Measurements from ENCODE around the gene ADSS1. TPM values are rescaled to one million over a fixed set of nuclear protein-coding genes. Genes with fewer than 3 reads are reported as not detected.

The ADSS1 gene
- total RNA-seq, 1 donor, result 4.8 TPM

DNA sequence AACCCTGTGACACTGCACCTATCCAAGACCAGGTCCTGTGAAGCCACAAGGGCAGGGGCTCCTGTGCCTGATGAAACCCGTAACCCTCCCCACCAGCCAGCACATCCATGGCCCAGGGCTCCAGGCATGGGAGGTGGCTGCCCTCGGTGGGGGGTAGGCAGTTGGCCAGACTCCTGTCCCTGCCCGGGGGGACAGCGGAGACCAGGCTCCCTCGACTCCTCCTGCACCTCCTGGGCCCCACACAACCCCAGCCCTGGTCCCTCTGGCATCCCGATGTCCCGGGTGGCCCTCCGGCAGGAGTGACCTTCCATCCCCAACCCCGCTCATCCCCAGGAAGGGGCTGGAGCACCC lies 60.2 kb downstream of the ADSS1 start:
- TF ChIP-seq, protein P1, sequence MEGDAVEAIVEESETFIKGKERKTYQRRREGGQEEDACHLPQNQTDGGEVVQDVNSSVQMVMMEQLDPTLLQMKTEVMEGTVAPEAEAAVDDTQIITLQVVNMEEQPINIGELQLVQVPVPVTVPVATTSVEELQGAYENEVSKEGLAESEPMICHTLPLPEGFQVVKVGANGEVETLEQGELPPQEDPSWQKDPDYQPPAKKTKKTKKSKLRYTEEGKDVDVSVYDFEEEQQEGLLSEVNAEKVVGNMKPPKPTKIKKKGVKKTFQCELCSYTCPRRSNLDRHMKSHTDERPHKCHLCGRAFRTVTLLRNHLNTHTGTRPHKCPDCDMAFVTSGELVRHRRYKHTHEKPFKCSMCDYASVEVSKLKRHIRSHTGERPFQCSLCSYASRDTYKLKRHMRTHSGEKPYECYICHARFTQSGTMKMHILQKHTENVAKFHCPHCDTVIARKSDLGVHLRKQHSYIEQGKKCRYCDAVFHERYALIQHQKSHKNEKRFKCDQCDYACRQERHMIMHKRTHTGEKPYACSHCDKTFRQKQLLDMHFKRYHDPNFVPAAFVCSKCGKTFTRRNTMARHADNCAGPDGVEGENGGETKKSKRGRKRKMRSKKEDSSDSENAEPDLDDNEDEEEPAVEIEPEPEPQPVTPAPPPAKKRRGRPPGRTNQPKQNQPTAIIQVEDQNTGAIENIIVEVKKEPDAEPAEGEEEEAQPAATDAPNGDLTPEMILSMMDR (IDR thresholded peaks at IDR 0.05; ENCODE audit: insufficient read depth, low read length), result no peak
- no peak for DNase-seq (ENCODE audit: low read depth)
- no peak overlapping the region for H3K4me3 ChIP-seq (ENCODE audit: low read depth, low read length)

DNA sequence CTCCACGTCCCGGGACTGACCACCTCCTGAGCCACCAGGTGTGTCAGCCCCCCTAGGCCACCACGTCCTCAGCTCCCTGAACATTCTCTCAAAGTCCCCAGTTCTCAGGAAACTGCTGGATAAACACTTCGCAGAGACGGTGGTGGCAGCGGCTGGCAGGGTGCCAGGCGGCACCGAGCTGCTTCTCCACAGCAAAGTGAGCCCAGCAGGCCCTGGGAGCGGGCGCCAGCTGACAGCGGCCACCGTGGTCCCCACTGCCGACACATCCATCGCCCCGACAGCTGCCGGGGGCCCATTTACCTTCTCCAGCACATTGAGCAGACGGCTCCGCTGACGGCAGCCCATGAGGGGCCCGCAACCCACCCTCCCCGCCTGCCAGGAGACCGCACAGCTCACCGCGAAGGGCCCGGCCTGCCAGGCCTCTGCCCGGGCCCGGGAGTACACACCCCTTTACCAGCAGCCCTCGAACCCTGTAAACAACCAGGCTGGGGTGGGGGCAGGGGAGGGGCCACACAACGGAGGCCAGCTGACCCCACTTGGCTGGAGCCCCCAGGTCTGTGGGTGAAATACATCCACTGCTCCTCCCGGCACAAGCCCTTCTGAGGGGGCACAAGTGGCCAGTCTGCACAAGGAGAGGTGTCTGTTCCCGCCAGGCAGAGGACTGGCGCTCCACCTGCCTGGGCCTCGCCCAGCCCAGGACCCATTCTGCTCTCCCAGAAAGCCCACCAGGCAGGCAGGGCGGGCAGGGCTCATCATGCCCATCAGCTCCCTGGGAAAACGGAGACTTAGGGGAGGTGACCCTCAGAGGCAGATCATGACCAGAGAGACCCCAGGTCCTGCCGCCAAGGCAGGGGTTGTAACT lies 61.0 kb downstream of the ADSS1 start:
- DNase-seq (ENCODE audit: low read depth), result no peak
- no peak overlapping the region for H3K4me3 ChIP-seq (ENCODE audit: low read depth, low read length)
- TF ChIP-seq, protein P1 (IDR thresholded peaks at IDR 0.05; ENCODE audit: insufficient read depth, low read length), result no peak

DNA sequence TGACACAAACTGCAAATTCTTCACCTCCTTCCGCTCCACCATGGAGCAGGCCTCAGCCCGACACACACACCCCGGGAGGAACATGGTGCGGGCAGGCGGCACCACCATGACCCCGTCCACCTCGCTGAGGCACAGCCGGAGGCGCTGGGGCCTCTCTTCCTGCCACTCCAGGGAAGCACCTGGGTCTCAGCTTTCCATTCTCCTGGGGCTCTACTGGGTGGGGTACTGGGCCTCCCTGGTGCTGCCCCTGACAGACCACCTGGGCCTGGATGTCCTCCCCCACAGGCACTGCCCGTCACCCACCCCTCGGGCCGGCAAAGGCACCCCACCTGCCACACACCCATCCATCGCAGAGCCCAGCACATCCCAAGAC lies 61.7 kb downstream of the ADSS1 start:
- no peak for DNase-seq (ENCODE audit: low read depth)
- TF ChIP-seq, protein P1 (IDR thresholded peaks at IDR 0.05; ENCODE audit: insufficient read depth, low read length), result no peak
- no peak overlapping the region for H3K4me3 ChIP-seq (ENCODE audit: low read depth, low read length)

DNA sequence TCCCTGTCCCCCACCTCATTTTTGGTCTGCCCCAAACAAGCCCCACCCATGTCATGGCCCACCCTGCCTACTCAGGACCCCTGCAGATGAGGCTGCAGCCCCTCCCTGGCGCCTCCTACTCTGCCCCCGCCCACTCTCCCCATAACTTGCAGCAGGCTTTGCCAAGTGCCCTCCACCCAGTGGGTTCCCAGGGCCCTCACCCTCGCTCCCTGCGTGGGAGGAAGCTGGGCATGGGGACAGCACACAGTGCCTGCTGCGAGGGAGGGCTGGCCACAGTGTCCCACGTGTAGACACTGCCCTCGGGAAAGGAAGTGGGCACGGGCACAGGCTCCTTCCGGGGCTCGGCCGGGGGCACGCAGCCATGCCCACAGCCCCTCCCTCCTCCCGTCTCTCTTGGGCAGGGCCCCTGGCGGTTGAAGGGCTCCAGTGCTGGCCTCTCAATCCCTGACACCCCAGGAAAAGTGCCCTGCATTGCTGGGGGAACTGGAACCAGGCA lies 62.1 kb downstream of the ADSS1 start:
- TF ChIP-seq, protein P1 (IDR thresholded peaks at IDR 0.05; ENCODE audit: insufficient read depth, low read length), result no peak
- DNase-seq (ENCODE audit: low read depth), result no peak

DNA sequence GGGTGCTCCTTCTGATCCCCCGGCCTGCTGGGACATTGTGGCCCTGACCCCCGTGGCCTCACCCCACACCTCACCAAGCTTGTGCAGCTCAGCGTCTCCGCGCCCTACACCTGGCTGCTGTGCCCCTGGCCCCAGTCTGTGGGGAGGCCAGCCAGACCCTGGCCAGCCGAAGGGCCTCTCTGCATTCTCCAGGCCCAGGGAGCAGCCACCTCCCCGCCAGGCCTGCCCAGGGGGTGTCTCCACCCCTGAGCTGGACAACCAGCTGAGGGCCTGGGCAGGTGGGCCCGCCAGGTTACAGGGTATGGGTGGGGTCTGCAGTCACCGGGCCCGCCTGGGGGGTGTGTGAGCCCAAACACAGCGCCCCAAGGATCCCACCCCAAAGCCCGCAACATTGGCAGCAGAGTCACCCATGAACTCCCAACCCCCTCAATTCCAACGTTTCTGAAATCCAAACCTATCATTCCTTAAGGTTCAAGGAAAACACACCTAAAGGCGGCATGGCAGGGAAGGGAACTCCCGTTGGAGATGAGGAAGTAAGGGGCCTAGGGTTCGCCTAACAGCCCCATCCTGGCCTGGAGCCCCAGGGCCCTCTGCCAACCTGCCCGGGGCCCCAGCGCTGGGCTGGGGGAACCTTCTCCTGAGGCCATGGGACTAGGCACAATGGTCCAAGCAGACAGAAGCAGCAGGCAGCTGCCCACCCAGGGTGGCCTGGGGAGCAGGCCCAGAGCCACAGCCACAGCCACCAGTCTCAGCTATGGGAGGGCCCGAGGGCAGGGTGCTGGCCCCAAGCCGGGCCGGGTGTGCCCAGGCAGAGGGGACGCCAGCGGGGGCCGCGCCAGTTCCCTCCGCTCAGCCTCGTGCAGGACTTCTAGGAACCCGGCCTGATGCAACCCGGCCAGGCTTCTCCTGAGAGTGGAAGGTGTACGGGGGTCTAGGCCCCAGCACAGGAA lies 63.0 kb downstream of the ADSS1 start:
- H3K4me3 ChIP-seq (ENCODE audit: low read depth, low read length), result no peak overlapping the region
- DNase-seq (ENCODE audit: low read depth), result no peak
- TF ChIP-seq, protein P1 (IDR thresholded peaks at IDR 0.05; ENCODE audit: insufficient read depth, low read length), result no peak

More for the DNA sequence above, 62.1 kb downstream of the ADSS1 start:
- H3K4me3 ChIP-seq (ENCODE audit: low read depth, low read length), result no peak overlapping the region

DNA sequence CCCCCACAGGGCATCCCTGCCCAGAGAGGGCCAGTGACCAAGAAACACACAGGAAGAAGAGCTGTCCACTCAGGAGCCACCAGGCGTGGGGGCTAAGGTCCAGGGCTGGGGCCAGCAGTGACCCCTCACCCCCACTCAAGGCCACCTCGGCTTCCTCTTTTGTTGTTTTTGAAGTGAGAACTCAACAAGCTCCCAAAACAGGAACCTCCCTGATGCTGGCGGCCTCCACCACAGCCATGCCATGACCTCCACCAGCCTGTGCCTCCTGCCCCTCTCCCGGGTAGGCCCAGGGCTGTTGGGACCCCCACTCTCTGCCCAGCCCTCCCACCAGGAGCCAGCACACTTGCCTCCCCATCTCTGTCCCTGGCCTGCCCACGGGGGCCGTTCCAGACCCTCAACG lies 63.7 kb downstream of the ADSS1 start:
- no peak overlapping the region for H3K4me3 ChIP-seq (ENCODE audit: low read depth, low read length)
- TF ChIP-seq, protein P1 (IDR thresholded peaks at IDR 0.05; ENCODE audit: insufficient read depth, low read length), result no peak
- no peak for DNase-seq (ENCODE audit: low read depth)

Measured in fibroblast of the aortic adventitia (primary cell).